Effector memory CD8-positive, alpha-beta T cell (primary cell): ENCODE data around the gene FAM171A2.
A peak's percentile ranks its signal among the peaks of the same experiment; 100 is the strongest.
"Not testable (repeated sequence)": the region's sequence is repeated elsewhere in the genome, so short reads cannot be mapped to it uniquely, and the experiment has no call there.

ENCODE experiments used
- ATAC-seq: fragments of 150-1000 bp; cut with Tn5 transposase; replicated peaks from 2 replicates; pipeline ENCODE4 v1.10.0; 2021; ENCODE audit warnings: mild to moderate bottlenecking, moderate library complexity
- DNase-seq, 3 experiments: peaks; one replicate each; pipeline ENCODE4 v3.0.0; 2021
- H3K27ac Mint-ChIP-seq, 2 donors: one replicate each; pipeline ENCODE4 v1.8.0; 2022; ENCODE audit warnings: mild to moderate bottlenecking in 2 of 2, mixed read lengths in 2 of 2, moderate library complexity in 2 of 2
- H3K27me3 Mint-ChIP-seq, 2 donors: one replicate each; pipeline ENCODE4 v1.8.0; 2022; ENCODE audit warnings: mixed read lengths in 2 of 2
- H3K36me3 Mint-ChIP-seq: one replicate; pipeline ENCODE4 v1.8.0; 2022; ENCODE audit warnings: mild to moderate bottlenecking, moderate library complexity, mixed read lengths; ENCODE audit not compliant: insufficient read depth
- H3K4me1 Mint-ChIP-seq, 2 donors: one replicate each; pipeline ENCODE4 v1.8.0; 2022; ENCODE audit warnings: low read depth in 2 of 2, mixed read lengths in 2 of 2
- H3K4me3 Mint-ChIP-seq, 2 donors: one replicate each; pipeline ENCODE4 v1.8.0; 2022; ENCODE audit warnings: mild to moderate bottlenecking in 2 of 2, mixed read lengths in 2 of 2, moderate library complexity in 2 of 2
- H3K9me3 Mint-ChIP-seq, 2 donors: one replicate each; pipeline ENCODE4 v1.8.0; 2022; ENCODE audit warnings: mixed read lengths in 2 of 2

The FAM171A2 gene

DNA sequence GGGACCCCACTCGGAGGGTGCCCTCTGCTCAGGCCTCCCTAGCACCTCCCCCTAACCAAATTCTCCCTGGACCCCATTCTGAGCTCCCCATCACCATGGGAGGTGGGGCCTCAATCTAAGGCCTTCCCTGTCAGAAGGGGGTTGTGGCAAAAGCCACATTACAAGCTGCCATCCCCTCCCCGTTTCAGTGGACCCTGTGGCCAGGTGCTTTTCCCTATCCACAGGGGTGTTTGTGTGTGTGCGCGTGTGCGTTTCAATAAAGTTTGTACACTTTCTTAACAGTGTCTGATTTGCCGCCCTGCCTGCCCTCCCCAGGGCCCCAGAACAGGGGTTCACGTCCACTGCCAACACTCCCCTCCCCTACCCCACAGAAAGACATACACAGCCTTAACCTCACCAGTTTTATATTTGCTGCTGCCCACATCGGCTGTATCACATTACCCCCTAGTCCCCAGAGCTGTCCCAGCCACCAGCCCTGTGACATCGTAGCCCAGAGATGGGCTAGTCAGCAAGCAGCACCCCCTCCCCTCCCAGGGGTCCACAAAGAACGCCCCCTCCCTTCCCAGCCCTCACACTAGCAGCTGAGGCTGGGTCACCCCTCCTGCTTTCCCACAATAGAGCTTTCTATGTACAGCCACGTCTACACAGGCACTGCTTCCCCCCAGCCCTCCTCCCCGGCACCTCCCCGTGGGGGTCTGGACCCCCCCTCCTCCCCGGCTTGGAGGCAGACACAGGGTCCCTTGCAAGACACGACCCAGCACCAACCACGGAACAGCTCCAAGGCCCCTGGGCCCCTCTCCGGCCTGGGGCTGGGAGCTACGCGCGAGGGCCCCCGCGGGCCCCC is 10.6 kb downstream of the FAM171A2 start:
- no peak overlapping the region for H3K27ac Mint-ChIP-seq
- ATAC-seq (no peak), DNase-seq (no peak)
- peaks cover 9 to 12% of the 10 kb centered on the region in 2 donors for H3K4me1 Mint-ChIP-seq
- no peaks in the 10 kb centered on the region for H3K27me3 Mint-ChIP-seq
- H3K9me3 Mint-ChIP-seq = no peaks in the 10 kb centered on the region
- H3K36me3 Mint-ChIP-seq = peaks cover 4% of the 10 kb centered on the region
- H3K4me3 Mint-ChIP-seq = peak overlapping the region; percentile 58 to 69

- DNase-seq = no peak
- peaks cover 9 to 12% of the 10 kb centered on the region in 2 donors for H3K4me1 Mint-ChIP-seq
Observed at GRCh38 chr17:44351961-44352827, 11.5 kb downstream of the FAM171A2 start.

GRCh38 chr17:44351464-44351863 is 12.2 kb downstream of the FAM171A2 start:
- no peak for ATAC-seq
- Mint-ChIP-seq H3K4me3 (no peak overlapping the region), H3K27me3 (no peaks in the 10 kb centered on the region), H3K36me3 (no peaks in the 10 kb centered on the region), H3K27ac (no peak overlapping the region), H3K4me1 (peaks cover 9 to 13% of the 10 kb centered on the region in 2 donors), H3K9me3 (no peaks in the 10 kb centered on the region)
- no peak for DNase-seq

More at GRCh38 chr17:44351961-44352827, 11.5 kb downstream of the FAM171A2 start:
- no peak overlapping the region for H3K27ac Mint-ChIP-seq
- H3K4me3 Mint-ChIP-seq = peak overlapping the region in 1 of 2 donors; percentile 69
- H3K27me3 Mint-ChIP-seq = no peaks in the 10 kb centered on the region
- H3K9me3 Mint-ChIP-seq = no peaks in the 10 kb centered on the region
- ATAC-seq = no peak
- peaks cover under 1% of the 10 kb centered on the region for H3K36me3 Mint-ChIP-seq

DNA sequence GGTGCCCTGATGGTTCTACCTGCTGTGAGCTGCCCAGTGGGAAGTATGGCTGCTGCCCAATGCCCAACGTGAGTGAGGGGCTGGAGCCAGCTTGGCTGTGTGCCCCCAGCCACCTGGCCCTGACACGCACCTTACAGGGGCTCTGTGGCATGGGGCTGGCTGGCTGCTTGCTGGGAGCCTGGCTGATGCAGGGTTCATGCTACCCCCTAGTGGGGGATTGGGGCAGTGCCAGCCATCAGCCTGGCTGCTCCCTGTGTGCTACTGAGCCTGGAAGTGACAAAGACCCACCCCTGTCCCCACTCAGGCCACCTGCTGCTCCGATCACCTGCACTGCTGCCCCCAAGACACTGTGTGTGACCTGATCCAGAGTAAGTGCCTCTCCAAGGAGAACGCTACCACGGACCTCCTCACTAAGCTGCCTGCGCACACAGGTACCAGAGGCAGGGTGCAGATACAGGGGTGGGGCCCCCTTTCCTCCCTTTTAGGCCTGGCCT is 12.9 kb downstream of the FAM171A2 start:
- no peaks in the 10 kb centered on the region for H3K9me3 Mint-ChIP-seq
- no peaks in the 10 kb centered on the region for H3K36me3 Mint-ChIP-seq
- H3K4me3 Mint-ChIP-seq = no peak overlapping the region
- H3K4me1 Mint-ChIP-seq = peaks cover 14 to 19% of the 10 kb centered on the region in 2 donors
- DNase-seq (peak; percentile 60 to 72 (median 65)), ATAC-seq (peak; percentile 62)
- no peak overlapping the region for H3K27ac Mint-ChIP-seq
- no peaks in the 10 kb centered on the region for H3K27me3 Mint-ChIP-seq

DNA sequence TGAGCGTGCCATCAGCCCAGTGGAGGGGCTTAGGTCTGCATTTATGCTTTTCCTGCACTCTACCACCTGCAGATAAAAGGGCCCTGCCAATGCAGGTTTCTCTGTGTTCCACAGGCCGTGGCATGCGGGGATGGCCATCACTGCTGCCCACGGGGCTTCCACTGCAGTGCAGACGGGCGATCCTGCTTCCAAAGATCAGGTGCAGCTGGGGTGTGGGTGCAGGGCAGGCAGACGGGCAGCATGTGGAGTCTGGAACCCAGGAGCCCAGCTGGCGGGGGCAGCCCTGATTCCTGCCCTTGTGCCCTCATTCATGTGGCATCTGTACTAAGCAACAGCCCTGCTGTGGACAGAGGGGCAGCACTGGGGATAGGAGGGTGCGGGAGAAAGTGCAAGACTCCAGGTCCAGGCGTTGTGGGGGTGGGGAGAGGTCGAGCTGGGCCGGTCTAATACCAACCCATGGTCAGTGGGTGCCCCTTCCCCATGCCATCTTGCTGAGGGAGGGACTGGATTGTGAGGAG is 14.0 kb downstream of the FAM171A2 start:
- ATAC-seq (no peak), DNase-seq (no peak)
- Mint-ChIP-seq H3K4me1 (peaks cover 26 to 29% of the 10 kb centered on the region in 2 donors), H3K27ac (no peak overlapping the region), H3K4me3 (no peak overlapping the region), H3K36me3 (peaks cover 3% of the 10 kb centered on the region), H3K9me3 (no peaks in the 10 kb centered on the region), H3K27me3 (no peaks in the 10 kb centered on the region)

- Mint-ChIP-seq H3K36me3 (peaks cover 3% of the 10 kb centered on the region), H3K27me3 (peaks cover 0 to 3% of the 10 kb centered on the region in 2 donors), H3K9me3 (no peaks in the 10 kb centered on the region), H3K4me1 (peaks cover 30 to 32% of the 10 kb centered on the region in 2 donors), H3K27ac (peak overlapping the region in 1 of 2 donors; percentile 41), H3K4me3 (no peak overlapping the region)
- ATAC-seq = no peak
- no peak for DNase-seq
Observed at GRCh38 chr17:44348988-44349364, 14.7 kb downstream of the FAM171A2 start.

GRCh38 chr17:44348234-44348987 is 15.2 kb downstream of the FAM171A2 start:
- H3K4me1 Mint-ChIP-seq = peaks cover 33 to 34% of the 10 kb centered on the region in 2 donors
- DNase-seq (no peak), ATAC-seq (no peak)
- H3K27me3 Mint-ChIP-seq = peaks cover 0 to 8% of the 10 kb centered on the region in 2 donors
- no peak overlapping the region for H3K4me3 Mint-ChIP-seq
- H3K36me3 Mint-ChIP-seq = peaks cover 3% of the 10 kb centered on the region
- H3K27ac Mint-ChIP-seq = peak overlapping the region in 1 of 2 donors; percentile 41
- H3K9me3 Mint-ChIP-seq = no peaks in the 10 kb centered on the region

DNA sequence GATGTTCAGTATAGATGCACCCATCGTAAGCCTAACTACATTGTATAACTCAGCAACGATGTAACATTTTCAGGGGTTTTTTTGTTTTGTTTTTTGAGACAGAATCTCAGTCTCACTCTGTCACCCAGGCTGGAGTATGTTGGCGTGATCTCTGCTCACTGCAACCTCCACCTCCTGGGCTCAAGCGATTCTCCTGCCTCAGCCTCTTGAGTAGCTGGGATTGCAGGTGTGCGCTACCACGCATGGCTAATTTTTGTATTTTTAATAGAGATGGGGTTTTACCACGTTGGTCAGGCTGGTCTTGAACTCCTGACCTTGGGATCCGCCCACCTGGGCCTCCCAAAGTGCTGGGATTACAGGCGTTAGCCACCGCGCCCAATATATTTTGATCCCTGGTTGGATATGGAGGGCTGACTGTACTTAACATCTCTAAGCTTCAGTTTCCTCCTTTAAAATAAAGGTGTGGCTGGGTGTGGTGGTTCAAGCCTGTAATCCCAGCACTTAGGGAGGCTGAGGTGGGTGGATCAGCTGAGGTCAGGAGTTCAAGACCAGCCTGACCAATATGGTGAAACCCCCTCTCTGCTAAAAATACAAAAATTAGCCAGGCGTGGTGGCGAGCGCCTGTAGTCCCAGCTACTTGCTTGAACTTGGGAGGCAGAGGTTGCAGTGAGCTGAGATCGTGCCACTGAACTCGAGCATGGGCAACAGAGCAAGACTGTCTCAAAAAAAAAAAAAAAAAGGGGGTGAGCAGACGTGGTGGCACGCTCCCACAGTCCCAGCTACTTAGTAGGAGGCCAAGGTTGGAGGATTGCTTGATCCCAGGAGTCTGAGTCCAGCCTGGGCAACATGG is 16.2 kb downstream of the FAM171A2 start:
- not testable (repeated sequence) for ATAC-seq, H3K4me3 Mint-ChIP-seq, H3K9me3 Mint-ChIP-seq, H3K36me3 Mint-ChIP-seq, DNase-seq, H3K27ac Mint-ChIP-seq
- peaks cover 0 to 18% of the 10 kb centered on the region in 2 donors for H3K27me3 Mint-ChIP-seq
- peaks cover 28 to 31% of the 10 kb centered on the region in 2 donors for H3K4me1 Mint-ChIP-seq

- Mint-ChIP-seq H3K27ac (peak overlapping the region in 1 of 2 donors; percentile 80), H3K4me3 (peak overlapping the region; percentile 87 to 93), H3K27me3 (peaks cover 8 to 29% of the 10 kb centered on the region in 2 donors), H3K4me1 (peaks cover 28 to 31% of the 10 kb centered on the region in 2 donors), H3K36me3 (peaks cover 6% of the 10 kb centered on the region), H3K9me3 (no peaks in the 10 kb centered on the region)
- ATAC-seq (no peak), DNase-seq (no peak)
Observed at GRCh38 chr17:44346064-44346844, 17.4 kb downstream of the FAM171A2 start.

DNA sequence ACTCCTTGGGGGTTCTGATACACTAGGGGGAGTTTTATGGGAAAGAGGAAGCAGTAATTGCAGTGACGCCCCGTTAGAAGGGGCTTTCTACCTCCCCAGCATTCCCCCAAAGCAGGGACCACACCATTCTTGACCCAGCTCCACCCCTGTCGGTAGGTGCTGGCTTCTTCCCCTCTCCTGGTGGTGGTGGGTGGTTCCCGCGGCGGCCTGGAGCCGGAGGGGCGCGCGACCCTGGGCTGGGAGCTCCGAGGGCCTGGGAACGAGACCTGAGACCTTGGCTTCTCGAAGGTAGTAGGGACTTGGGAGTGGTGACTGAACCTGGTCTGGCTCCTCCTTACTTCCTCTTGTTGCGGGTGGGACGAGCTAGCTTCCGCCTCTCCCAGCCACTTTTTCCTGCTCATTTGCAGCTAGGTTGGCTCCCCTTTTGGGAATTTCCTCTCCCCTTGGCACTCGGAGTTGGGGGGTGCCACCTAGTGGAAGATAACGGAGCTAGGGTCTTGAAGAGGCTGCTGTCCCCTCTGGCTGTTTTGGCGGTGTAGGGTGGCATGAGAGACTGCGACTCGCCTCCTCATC is 18.1 kb downstream of the FAM171A2 start:
- Mint-ChIP-seq H3K9me3 (no peaks in the 10 kb centered on the region), H3K27me3 (peaks cover 15 to 33% of the 10 kb centered on the region in 2 donors), H3K27ac (peak overlapping the region; percentile 20 to 80), H3K4me1 (peaks cover 28 to 29% of the 10 kb centered on the region in 2 donors), H3K4me3 (peak overlapping the region; percentile 87 to 93), H3K36me3 (peaks cover 6% of the 10 kb centered on the region)
- ATAC-seq (peak; percentile 47), DNase-seq (peak; percentile 30 to 43 (median 31))

GRCh38 chr17:44344939-44345453 is 18.7 kb downstream of the FAM171A2 start, which contains the start of gene GRN:
GRN (plus strand) TSS chr17:44345302; CDS start chr17:44349165, 3,863 bp downstream.
- Mint-ChIP-seq H3K36me3 (peaks cover 6% of the 10 kb centered on the region), H3K27ac (peak within 1 kb of the TSS; percentile 20 to 80), H3K4me3 (peak within 1 kb of the TSS; percentile 87 to 93), H3K9me3 (no peaks in the 10 kb centered on the region), H3K4me1 (peaks cover 28 to 29% of the 10 kb centered on the region in 2 donors), H3K27me3 (peaks cover 17 to 33% of the 10 kb centered on the region in 2 donors)
- peak; percentile 97 for ATAC-seq
- peak; percentile 76 to 86 (median 78) for DNase-seq
